ENCODE results near the gene UGT1A10.

Gene UGT1A10

DNA sequence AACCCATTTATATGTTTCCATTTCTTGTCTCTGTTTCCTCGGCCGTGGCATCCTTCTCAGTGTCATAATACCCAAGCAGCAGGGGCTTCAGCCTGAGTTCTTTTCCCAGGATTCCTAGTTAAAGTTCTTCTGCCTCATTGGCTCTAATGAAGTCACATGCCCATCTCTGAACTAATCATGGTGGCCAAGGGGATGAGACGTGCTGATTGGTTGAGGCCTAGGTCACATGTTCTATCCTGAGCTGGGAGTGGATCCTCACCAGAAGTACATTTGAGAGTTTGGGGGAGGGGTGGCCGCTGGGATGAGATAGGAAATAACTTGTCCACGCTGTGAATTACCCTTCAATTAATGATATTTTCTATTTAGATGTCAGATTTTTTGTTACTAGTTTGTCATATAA, 72.7 kb downstream of the UGT1A10 start:
- H4K20me1 ChIP-seq (ENCODE audit: control insufficient read depth, insufficient read depth, low read depth, low read length), result no peaks in the 10 kb centered on the region
- H3K79me2 ChIP-seq (ENCODE audit: control insufficient read depth, low read length), result no peaks in the 10 kb centered on the region
- H3K4me3 ChIP-seq (ENCODE audit: low read length), result no peak overlapping the region
- no peaks in the 10 kb centered on the region for H3K9me2 ChIP-seq (replicated peaks; ENCODE audit: control insufficient read depth, low read length)
- no peak for TF ChIP-seq EZH2phosphoT487 (IDR thresholded peaks at IDR 0.05; ENCODE audit: borderline replicate concordance, low read length)
- TF ChIP-seq, protein P1, sequence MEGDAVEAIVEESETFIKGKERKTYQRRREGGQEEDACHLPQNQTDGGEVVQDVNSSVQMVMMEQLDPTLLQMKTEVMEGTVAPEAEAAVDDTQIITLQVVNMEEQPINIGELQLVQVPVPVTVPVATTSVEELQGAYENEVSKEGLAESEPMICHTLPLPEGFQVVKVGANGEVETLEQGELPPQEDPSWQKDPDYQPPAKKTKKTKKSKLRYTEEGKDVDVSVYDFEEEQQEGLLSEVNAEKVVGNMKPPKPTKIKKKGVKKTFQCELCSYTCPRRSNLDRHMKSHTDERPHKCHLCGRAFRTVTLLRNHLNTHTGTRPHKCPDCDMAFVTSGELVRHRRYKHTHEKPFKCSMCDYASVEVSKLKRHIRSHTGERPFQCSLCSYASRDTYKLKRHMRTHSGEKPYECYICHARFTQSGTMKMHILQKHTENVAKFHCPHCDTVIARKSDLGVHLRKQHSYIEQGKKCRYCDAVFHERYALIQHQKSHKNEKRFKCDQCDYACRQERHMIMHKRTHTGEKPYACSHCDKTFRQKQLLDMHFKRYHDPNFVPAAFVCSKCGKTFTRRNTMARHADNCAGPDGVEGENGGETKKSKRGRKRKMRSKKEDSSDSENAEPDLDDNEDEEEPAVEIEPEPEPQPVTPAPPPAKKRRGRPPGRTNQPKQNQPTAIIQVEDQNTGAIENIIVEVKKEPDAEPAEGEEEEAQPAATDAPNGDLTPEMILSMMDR (IDR thresholded peaks at IDR 0.05; ENCODE audit: low read depth, low read length, poor library complexity, severe bottlenecking), result no peak
- H3F3A ChIP-seq (ENCODE audit: control insufficient read depth, insufficient read depth), result no peaks in the 10 kb centered on the region
- no peaks in the 10 kb centered on the region for H3K36me3 ChIP-seq (ENCODE audit: control insufficient read depth, low read length)
- H3K9me3 ChIP-seq (ENCODE audit: control insufficient read depth, insufficient read depth, low read length), result no peaks in the 10 kb centered on the region
- no peak overlapping the region for H3K27ac ChIP-seq (ENCODE audit: low read depth, low read length)
- no peaks in the 10 kb centered on the region for H3K4me1 ChIP-seq (ENCODE audit: control insufficient read depth, low read length)
- no peak overlapping the region for H3K4me2 ChIP-seq (ENCODE audit: low read length)
- 0 out of 2 replicates have a peak, but pooled peaks cover 3% of the 10 kb centered on the region for H3K27me3 ChIP-seq (ENCODE audit: control insufficient read depth, low read length)

DNA sequence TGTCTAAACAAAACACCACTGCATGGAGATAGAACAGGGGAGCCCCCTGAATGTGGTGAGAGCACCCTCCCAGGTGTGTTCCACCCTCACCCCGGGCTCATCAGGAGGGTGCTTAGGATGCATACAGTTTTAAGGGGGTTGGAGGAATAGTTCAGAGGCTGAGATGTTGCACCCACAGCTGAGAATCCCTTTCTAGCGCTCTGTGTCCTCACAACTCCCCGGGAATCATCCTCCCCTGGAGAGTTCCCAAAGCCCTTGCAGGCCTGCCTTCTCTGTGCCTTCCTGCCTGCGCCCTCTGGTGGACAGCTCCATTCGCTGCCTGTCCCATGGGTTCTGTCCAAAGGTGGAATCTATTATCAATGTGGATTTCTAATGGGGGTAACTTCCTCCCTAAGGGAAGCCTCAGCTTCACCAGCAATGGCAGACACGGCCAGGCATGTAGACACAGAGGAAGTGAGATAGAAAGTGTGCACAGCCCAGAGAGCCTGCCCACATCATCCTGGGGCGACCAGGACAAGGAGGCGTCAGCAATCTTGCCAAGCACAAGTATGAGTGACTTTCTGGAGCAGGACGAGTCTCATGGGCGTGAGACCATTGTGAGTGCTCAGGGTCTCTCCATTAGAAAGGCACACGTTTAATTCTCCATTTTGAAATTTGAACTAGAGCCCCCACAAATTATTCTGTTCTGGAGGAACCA, 75.2 kb downstream of the UGT1A10 start:
- H4K20me1 ChIP-seq (ENCODE audit: control insufficient read depth, insufficient read depth, low read depth, low read length), result no peaks in the 10 kb centered on the region
- H3K36me3 ChIP-seq (ENCODE audit: control insufficient read depth, low read length), result no peaks in the 10 kb centered on the region
- TF ChIP-seq, protein P1 (IDR thresholded peaks at IDR 0.05; ENCODE audit: low read depth, low read length, poor library complexity, severe bottlenecking), result peak; percentile 94
- no peak for TF ChIP-seq EZH2phosphoT487 (IDR thresholded peaks at IDR 0.05; ENCODE audit: borderline replicate concordance, low read length)
- no peak overlapping the region for H3K27ac ChIP-seq (ENCODE audit: low read depth, low read length)
- H3K9me3 ChIP-seq (ENCODE audit: control insufficient read depth, insufficient read depth, low read length), result no peaks in the 10 kb centered on the region
- no peak overlapping the region for H3K4me3 ChIP-seq (ENCODE audit: low read length)
- H3K9me2 ChIP-seq (replicated peaks; ENCODE audit: control insufficient read depth, low read length), result no peaks in the 10 kb centered on the region
- H3K79me2 ChIP-seq (ENCODE audit: control insufficient read depth, low read length), result no peaks in the 10 kb centered on the region
- no peak overlapping the region for H3K4me2 ChIP-seq (ENCODE audit: low read length)
- no peaks in the 10 kb centered on the region for H3F3A ChIP-seq (ENCODE audit: control insufficient read depth, insufficient read depth)
- H3K27me3 ChIP-seq (ENCODE audit: control insufficient read depth, low read length), result peaks cover 7% of the 10 kb centered on the region; the same call in 1 of the 2 replicates
- H3K4me1 ChIP-seq (ENCODE audit: control insufficient read depth, low read length), result no peaks in the 10 kb centered on the region

DNA sequence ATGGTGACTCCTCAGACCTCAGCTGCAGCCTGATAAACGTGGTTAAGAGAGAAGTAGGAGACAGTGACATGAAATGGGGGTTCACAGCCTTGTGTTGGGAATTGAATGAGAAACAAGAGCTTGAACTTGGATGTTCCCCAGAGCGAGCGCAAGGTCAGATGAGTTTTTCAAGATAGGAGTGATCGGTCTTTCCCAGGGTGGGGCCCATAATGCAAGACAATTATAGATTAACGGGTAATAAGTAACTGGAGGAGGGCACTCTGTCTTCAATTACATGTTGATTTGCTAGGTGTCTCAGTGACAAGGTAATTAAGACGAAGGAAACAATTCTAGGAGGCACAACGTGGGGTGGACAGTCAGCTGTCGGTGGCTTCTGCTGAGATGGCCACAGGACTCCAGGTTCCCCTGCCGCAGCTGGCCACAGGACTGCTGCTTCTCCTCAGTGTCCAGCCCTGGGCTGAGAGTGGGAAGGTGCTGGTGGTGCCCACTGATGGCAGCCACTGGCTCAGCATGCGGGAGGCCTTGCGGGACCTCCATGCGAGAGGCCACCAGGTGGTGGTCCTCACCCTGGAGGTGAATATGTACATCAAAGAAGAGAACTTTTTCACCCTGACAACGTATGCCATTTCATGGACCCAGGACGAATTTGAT, 76.5 kb downstream of the UGT1A10 start, which contains the start of gene UGT1A5:
Gene UGT1A5 (plus strand): TSS at position 297 of the 651 bp plus-strand sequence. CDS start 85 bp downstream, at position 382.
- H3K27ac ChIP-seq (ENCODE audit: low read depth, low read length), result no peak within 1 kb of the TSS
- no peaks in the 10 kb centered on the region for H3F3A ChIP-seq (ENCODE audit: control insufficient read depth, insufficient read depth)
- H3K9me2 ChIP-seq (replicated peaks; ENCODE audit: control insufficient read depth, low read length), result no peaks in the 10 kb centered on the region

More for the DNA sequence above, 76.5 kb downstream of the UGT1A10 start, which contains the start of gene UGT1A5:
- peaks cover 10% of the 10 kb centered on the region; the same call in 1 of the 2 replicates for H3K27me3 ChIP-seq (ENCODE audit: control insufficient read depth, low read length)
- no peaks in the 10 kb centered on the region for H3K4me1 ChIP-seq (ENCODE audit: control insufficient read depth, low read length)
- TF ChIP-seq, protein P1 (IDR thresholded peaks at IDR 0.05; ENCODE audit: low read depth, low read length, poor library complexity, severe bottlenecking), result no peak
- TF ChIP-seq EZH2phosphoT487 (IDR thresholded peaks at IDR 0.05; ENCODE audit: borderline replicate concordance, low read length), result no peak
- no peak within 1 kb of the TSS for H3K4me2 ChIP-seq (ENCODE audit: low read length)
- H3K4me3 ChIP-seq (ENCODE audit: low read length), result no peak within 1 kb of the TSS
- H3K9me3 ChIP-seq (ENCODE audit: control insufficient read depth, insufficient read depth, low read length), result no peaks in the 10 kb centered on the region
- H3K79me2 ChIP-seq (ENCODE audit: control insufficient read depth, low read length), result no peaks in the 10 kb centered on the region
- no peaks in the 10 kb centered on the region for H3K36me3 ChIP-seq (ENCODE audit: control insufficient read depth, low read length)
- no peaks in the 10 kb centered on the region for H4K20me1 ChIP-seq (ENCODE audit: control insufficient read depth, insufficient read depth, low read depth, low read length)

All from DOHH2 (cell line).